Activated CD4-positive, alpha-beta T cell treated with anti-CD3 and anti-CD28 coated beads, Interleukin-2, Interleukin-6, amounts not matched to agents 100 ng/mL and 50 ng/mL, durations not matched to agents 16 hours and 8 hours (primary cell): Measurements from ENCODE around the gene FHIP1A.

Experiments
- DNase-seq: peaks from one replicate; pipeline ENCODE4 v3.0.0-alpha.2; 2020

The FHIP1A gene

GRCh38 chr4:151418385-151418784 lies 9.4 kb downstream of the FHIP1A start:
- no peak for DNase-seq

DNA sequence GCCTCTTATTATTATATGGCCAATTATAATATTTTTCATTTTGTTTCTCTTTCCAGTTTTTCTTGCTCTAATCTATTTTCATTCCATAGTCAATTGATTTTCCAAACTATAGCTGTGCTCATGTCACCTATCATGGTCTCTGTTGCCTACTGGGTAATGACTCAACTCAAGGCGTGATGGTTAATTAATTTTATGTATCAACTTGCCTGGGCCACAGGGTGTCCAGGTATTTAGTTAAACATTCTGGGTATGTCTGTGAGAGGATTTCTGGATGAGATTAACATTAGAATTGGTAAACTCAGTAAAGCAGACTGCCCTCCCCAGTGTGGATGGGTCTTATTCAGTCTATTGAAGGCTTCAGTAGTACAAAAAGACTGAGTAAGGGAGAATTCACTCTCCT lies 9.9 kb downstream of the FHIP1A start:
- DNase-seq, result no peak

DNA sequence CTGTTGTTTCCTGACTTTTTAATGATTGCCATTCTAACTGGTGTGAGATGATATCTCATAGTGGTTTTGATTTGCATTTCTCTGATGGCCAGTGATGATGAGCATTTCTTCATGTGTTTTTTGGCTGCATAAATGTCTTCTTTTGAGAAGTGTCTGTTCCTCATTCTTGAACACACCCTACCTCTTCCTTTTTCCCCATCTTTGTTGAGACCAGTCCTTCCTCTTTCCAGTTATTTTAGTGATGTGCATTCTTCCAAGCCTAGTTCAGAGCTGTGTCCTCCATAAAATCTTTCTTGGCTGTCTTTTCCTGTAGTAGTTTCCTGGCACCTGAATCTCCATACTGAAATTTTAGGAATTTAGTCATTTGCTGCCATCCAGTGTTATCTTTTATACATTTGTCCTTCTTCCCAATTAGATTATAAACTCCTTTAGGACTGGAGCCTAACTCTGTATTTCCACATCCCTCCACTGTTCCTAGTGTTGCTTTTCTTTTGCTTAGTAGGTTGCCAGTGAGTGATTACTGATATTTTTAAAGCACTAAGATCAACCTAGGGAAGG lies 11.4 kb downstream of the FHIP1A start:
- DNase-seq, result no peak

- no peak for DNase-seq
Observed at GRCh38 chr4:151422854-151423253, 13.9 kb downstream of the FHIP1A start.

- DNase-seq, result no peak
Observed at GRCh38 chr4:151426513-151426912, 17.5 kb downstream of the FHIP1A start.

- DNase-seq, result no peak
Observed at GRCh38 chr4:151427266-151427665, 18.3 kb downstream of the FHIP1A start.

DNA sequence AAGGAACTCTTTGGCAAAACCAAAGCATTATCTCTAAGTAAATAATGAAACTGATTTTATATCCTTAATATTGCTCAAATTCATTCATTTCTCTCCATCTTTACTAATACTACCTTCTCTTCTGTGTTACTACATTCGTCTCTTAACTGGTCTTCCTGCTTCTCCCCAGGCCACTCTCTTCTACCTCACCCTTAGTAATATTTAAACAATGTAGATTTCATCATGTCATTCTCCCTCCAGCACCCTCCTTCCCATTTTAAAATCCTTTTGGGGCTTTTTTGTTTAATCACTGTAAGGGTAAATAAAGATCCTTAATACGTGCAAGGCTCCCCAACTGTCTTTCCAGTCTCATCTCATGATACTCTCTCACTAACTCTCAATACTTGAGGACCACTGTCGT lies 19.4 kb downstream of the FHIP1A start:
- DNase-seq, result no peak

GRCh38 chr4:151429957-151430570 lies 21.1 kb downstream of the FHIP1A start:
- peak; percentile 9 for DNase-seq

DNA sequence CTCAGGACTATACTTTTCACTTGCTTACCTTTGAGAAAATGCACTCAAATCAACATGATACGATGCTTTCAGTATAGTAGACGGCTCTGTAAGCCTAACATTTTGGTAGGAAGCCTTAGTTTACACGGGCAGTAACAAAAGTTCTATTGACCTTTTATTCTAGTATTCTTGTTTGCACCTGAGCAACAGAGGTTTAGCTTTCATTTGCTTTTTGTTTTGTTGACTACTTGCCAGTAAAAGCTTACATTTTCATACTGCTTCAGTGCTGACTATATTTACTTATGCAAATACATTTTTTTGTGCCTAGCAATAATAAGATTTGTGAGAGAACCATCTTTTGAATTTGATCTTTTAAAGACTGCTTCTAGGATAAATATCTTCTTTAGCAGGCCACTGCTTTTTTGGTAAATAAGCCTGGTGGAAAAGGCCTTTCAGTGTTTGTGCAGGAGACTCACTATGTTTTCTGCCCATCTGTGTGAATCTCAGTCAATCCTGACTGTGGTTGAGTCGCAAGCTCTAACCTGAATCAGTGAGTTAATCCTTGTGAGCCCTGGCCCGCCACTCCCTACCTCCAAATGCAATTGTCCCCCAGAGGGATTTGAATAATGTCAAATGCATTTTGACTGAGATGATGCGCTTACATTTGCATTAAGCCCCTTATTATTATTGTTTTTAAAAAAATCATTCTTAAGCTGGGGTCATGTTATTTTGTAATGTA lies 21.9 kb downstream of the FHIP1A start:
- no peak for DNase-seq

- no peak for DNase-seq
Observed at GRCh38 chr4:151431728-151432127, 22.8 kb downstream of the FHIP1A start.

- DNase-seq, result no peak
Observed at GRCh38 chr4:151432654-151433053, 23.7 kb downstream of the FHIP1A start.

DNA sequence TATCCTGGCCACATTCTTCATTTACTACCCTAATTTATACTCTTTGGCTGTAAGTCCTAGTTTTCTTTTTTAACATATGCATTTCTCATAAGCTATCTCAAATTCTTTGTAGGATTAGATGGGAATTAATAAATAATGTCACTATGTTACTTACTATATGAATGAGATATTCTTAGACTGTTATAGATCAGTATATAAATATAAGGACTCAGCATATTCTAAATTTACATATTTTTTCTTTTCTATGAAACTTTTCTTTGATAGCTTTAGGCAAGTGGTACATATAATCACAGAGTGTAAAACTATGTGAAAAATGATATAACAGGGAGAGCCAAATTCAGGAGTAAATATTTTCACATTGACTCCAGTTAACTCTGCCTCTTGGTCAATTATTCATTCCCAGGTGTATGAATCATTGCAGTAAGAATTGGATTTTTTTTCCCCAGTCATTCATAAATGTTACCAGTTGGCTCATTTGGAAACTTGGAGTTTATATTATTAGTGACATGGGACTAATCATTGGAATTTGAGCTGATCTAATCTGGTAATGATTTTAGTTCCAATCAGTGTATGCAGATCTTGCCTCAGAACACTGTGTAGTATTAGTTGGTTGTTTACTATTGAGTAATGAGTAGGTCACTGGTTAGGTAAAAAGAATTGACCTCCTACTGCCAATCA lies 25.3 kb downstream of the FHIP1A start:
- DNase-seq, result no peak

DNA sequence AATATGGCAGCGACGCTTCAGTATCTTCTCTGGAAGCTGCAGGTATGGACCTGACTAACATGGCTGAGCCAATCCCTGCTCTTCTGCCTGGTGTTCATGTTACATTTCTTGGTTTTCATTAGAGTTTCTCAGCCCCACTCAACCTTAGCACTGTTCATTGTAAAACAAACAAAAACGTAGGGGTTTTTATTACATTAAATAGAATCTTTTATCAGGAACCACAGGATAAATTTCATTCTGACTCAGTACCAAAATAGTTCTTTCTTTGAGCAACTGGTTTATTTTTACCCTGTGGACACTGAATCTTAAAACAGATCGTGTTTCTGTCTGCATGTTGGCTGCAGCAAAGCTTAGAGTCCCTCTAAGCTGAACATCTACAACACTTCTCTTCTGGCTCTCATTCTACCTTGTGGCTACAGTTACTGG lies 27.1 kb downstream of the FHIP1A start:
- DNase-seq, result no peak

DNA sequence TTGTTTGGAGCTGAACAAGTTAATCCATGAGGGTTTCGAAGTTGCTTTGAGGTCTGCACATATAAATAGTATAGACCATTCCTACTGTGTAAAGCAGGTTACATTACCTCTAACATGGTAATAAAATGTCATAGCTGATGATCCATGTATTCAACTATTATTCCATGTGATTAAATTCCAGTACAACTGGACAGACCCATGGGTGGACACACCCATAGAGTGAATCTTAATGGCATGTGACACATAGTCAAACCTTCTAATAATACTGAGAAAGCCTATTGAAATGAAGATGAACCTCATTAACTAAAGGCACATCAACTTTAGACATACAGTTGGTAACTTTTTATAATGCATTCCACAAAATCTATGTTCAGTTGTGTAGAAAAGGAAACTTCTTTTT lies 28.5 kb downstream of the FHIP1A start:
- DNase-seq, result no peak

GRCh38 chr4:151438154-151438553 lies 29.2 kb downstream of the FHIP1A start:
- DNase-seq, result no peak

GRCh38 chr4:151439320-151439719 lies 30.3 kb downstream of the FHIP1A start:
- no peak for DNase-seq

DNA sequence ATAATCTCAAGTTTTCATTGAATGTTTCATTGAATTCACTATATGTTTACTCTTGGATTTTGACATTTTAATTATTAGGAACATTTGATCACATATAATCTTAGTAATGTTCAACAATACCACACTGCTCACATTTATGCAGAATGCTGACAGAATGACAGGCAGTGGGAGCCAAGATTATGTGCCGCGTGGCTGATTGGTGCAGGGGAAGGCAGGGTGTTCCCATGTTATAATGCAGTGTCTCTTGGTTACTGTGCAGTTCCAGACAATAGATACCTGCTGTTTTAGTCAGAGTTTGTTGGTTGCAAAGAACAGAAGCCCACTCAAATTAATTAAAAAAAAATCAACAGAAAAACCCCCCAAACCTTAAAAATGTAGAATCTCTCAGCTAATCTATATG lies 33.0 kb downstream of the FHIP1A start:
- DNase-seq, result no peak

DNA sequence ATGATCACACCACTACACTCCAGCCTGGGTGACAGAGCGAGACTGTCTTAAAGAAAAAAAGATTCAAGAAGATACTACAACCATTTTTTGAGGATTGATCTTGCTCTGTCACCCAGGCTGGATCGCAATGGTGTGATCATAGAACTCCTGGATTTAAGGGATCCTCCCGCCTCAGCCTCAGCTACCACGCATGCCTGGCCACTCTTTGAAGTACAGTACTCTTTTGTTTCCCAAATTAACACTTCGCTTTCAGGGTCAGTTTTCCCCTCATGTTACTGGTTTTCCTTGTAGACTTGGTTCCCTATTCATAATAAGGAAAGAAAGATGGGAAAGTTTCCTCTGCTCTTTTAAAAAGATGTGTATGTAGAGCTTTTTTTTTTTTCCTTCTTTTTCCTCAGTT lies 34.3 kb downstream of the FHIP1A start:
- DNase-seq, result no peak

- DNase-seq, result no peak
Observed at GRCh38 chr4:151443752-151444151, 34.8 kb downstream of the FHIP1A start.

- DNase-seq, result no peak
Observed at GRCh38 chr4:151446208-151446607, 37.2 kb downstream of the FHIP1A start.

GRCh38 chr4:151454513-151454912 lies 45.5 kb downstream of the FHIP1A start:
- DNase-seq, result no peak

- DNase-seq, result no peak
Observed at GRCh38 chr4:151455212-151455611, 46.2 kb downstream of the FHIP1A start.

GRCh38 chr4:151458148-151458547 lies 49.2 kb downstream of the FHIP1A start:
- no peak for DNase-seq
